Measurements from ENCODE around the gene HLCS. TPM values are rescaled to one million over a fixed set of nuclear protein-coding genes. Genes with fewer than 3 reads are reported as not detected.

HLCS gene
- total and polyA plus RNA-seq, 2 of the 4 experiments (the other 2 are of a cell fraction), result 10.6 to 21.0 TPM

GRCh38 chr21:36709030-36709867 lies 257.2 kb downstream of the HLCS start (continued):
- no peak for TF ChIP-seq CEBPB (IDR thresholded peaks at IDR 0.05; ENCODE audit: low read depth, low read length)

- Histone ChIP-seq H3K4me3 (ENCODE audit: insufficient read depth, low read depth, low read length) (no peak overlapping the region), H4K8ac (ENCODE audit: low read depth in 2 of 2, low read length in 2 of 2) (peak overlapping the region in 1 of 2 experiments; percentile 52; a peak in 1 of 4 replicates), H2BK20ac (ENCODE audit: low read depth, low read length) (no peak overlapping the region), H3K23ac (ENCODE audit: low read depth, low read length) (peak overlapping the region; percentile 39; the same call in 1 of the 2 replicates), H3K9ac (ENCODE audit: low read depth, low read length) (no peak overlapping the region), H2AK5ac (ENCODE audit: low read depth, low read length) (no peak overlapping the region), H3K18ac (ENCODE audit: low read depth, low read length) (no peak overlapping the region), H3K79me1 (ENCODE audit: low read depth in 1 of 2, low read length in 2 of 2) (no peaks in the 10 kb centered on the region), H3K4me1 (ENCODE audit: control insufficient read depth, insufficient read depth, low read length) (no peaks in the 10 kb centered on the region; the same call in 1 of the 2 replicates), H3K9me1 (ENCODE audit: insufficient read depth, low read length) (no peaks in the 10 kb centered on the region; the same call in 1 of the 2 replicates), H2BK120ac (ENCODE audit: low read depth, low read length) (peak overlapping the region; percentile 47), H3K14ac (replicated peaks; ENCODE audit: low read depth, low read length) (no peak overlapping the region), H2AFZ (replicated peaks; ENCODE audit: low read length, poor library complexity) (peak overlapping the region; percentile 13), H3K4ac (ENCODE audit: low read depth, low read length) (0 out of 2 replicates have a peak overlapping the region, but pooled peaks have one; percentile 13), H4K20me1 (ENCODE audit: insufficient read depth, low read length) (peaks cover 22% of the 10 kb centered on the region), H2BK15ac (ENCODE audit: low read depth, low read length) (no peak overlapping the region), H3K4me2 (ENCODE audit: low read depth, low read length) (no peak overlapping the region; the same call in 1 of the 2 replicates), H2AK9ac (replicated peaks; ENCODE audit: low read depth, low read length, poor library complexity) (peak overlapping the region; percentile 18), H3K36me3 (ENCODE audit: control insufficient read depth, insufficient read depth, low read length) (no peaks in the 10 kb centered on the region; the same call in 1 of the 2 replicates), H3K27ac (ENCODE audit: insufficient read depth, low read length) (no peak overlapping the region), H3K56ac (ENCODE audit: extremely low read depth, insufficient read depth, low read length) (no peak overlapping the region), H3K9me3 (ENCODE audit: control insufficient read depth, insufficient read depth, low read length) (no peaks in the 10 kb centered on the region; the same call in 1 of the 2 replicates), H4K91ac (ENCODE audit: insufficient read depth, low read depth, low read length) (no peak overlapping the region), H3K27me3 (ENCODE audit: control insufficient read depth, insufficient read depth, low read length) (peaks cover 88% of the 10 kb centered on the region), H4K5ac (ENCODE audit: low read depth, low read length) (no peak overlapping the region), H2BK5ac (ENCODE audit: low read depth, low read length, poor library complexity, severe bottlenecking) (no peak overlapping the region)
- in situ Hi-C loops (cut with MboI; ENCODE audit: low sequenced_read_pairs), result no loop called here
- DNase-seq (no peak), ATAC-seq (ENCODE audit: low read depth) (no peak)
- WGBS, 2 experiments (ENCODE audit: extremely low coverage in 2 of 2, insufficient read length in 1 of 2), result 10% methylated on average over 11 of the region's 44 CpGs; no CpG with 5 or more reads in 1 of the 2 experiments
- dilution Hi-C loops (cut with HindIII; ENCODE audit: low sequenced_read_pairs, unreplicated experiment), result no loop called here
- ChIA-PET CTCF (no interaction called here), POLR2A (ENCODE audit: unreplicated experiment) (no interaction called here)
- intact Hi-C loops (cut with micrococcal nuclease), result no loop called here
- BruUV-seq (replicated peaks), result no TSS peak
- TF ChIP-seq BHLHE40 (IDR thresholded peaks at IDR 0.05; ENCODE audit: low read depth, low read length), result no peak
- no peak for TF ChIP-seq CHD1 (IDR thresholded peaks at IDR 0.05; ENCODE audit: low read depth, low read length)
- no peak for TF ChIP-seq MXI1 (IDR thresholded peaks at IDR 0.05; ENCODE audit: borderline replicate concordance, low read depth, low read length)
- TF ChIP-seq RFX5 (IDR thresholded peaks at IDR 0.05; ENCODE audit: low read depth, low read length), result no peak
- TF ChIP-seq SMC3 (IDR thresholded peaks at IDR 0.05; ENCODE audit: low read depth, low read length), result no peak
- TF ChIP-seq RAD21 (IDR thresholded peaks at IDR 0.05; ENCODE audit: low read length), result no peak
- TF ChIP-seq CTCF (conservative IDR thresholded peaks at IDR 0.05; ENCODE audit: low read depth, low read length), result no peak
- TF ChIP-seq RCOR1 (IDR thresholded peaks at IDR 0.05; ENCODE audit: insufficient replicate concordance, low read length), result no peak
- no peak for TF ChIP-seq FOS (IDR thresholded peaks at IDR 0.05; ENCODE audit: low read depth, low read length)
- no peak for TF ChIP-seq CEBPB (IDR thresholded peaks at IDR 0.05; ENCODE audit: low read depth, low read length)
- no peak for TF ChIP-seq MAFK (IDR thresholded peaks at IDR 0.05; ENCODE audit: low read depth, low read length)
Observed at GRCh38 chr21:36708286-36709029, 258.0 kb downstream of the HLCS start.

Data from IMR-90 (cell line).